NCI-H2171 treated with DMSO at 0.1 percent for 48 hours (cell line): ENCODE results near the gene TRMT11.
"Not testable (repeated sequence)": the region's sequence is repeated elsewhere in the genome, so short reads cannot be mapped to it uniquely, and the experiment has no call there.

Source experiments
- DNase-seq: peaks from one replicate; lab custom pipeline; 2025; lab: John Stamatoyannopoulos, UW

Gene TRMT11

GRCh38 chr6:126047648-126048047 is 61.3 kb downstream of the TRMT11 start:
- no peak for DNase-seq

GRCh38 chr6:126048635-126049034 is 62.3 kb downstream of the TRMT11 start:
- DNase-seq, result no peak

GRCh38 chr6:126050795-126051194 is 64.5 kb downstream of the TRMT11 start:
- DNase-seq, result no peak

DNA sequence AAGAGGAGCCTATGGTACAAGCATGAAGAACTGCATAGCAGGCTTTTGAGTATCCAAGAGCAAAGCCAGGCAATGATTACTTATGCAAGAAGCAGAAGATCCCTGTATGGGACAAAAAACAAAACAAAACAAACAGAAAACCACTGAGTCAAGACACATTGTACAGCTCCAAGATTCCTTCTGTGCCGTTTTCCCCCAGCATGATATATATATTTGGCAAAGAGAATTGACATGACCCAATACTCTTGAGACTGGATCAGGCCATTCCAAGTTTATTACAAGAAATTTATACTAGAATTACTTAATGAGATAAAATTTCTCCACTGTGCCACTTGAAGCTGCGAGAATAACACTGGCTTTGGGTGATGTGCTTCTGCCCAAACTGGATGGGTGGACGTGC is 65.5 kb downstream of the TRMT11 start:
- no peak for DNase-seq

DNA sequence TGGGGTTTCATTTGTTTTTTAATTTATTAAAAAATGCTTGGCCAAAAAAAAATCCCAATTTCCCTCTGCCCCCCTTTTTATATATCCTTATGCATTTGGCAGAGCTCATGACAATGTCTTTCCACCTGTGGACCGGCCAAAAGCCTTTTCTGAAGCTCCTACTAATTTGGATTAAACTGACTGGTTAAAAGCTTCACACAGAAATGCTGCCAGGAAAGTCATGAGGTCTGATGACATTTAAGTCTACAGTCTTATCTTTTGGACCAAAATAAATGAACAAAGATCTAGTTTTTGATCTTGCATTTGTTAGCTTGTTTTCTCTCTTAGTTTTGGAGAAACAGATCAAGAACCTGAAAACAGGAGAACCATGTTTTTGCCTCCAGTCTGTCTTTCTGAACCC is 66.1 kb downstream of the TRMT11 start:
- no peak for DNase-seq

- peak; percentile 15 for DNase-seq
These were observed 67.9 kb downstream of the TRMT11 start for GRCh38 chr6:126054258-126054702.

DNA sequence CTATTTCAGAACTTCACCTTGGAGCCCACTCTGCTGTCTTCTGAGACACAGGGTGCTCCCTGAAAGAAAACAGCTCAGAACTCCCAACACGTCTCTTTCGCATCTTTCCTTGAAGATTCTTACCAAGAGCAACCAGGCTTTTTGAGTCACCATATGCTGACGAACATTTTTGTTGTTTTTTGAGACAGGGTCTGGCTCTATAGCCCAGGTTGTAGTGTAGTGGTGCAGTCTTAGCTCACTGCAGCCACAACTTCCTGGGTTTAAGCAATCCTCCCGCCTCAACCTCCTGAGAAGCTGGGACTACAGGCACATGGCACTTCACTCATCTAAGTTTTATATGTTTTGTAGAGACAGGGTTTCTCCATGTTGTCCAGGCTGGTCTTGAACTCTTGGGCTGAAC is 68.5 kb downstream of the TRMT11 start:
- DNase-seq, result no peak

- DNase-seq, result no peak
These were observed 69.1 kb downstream of the TRMT11 start for GRCh38 chr6:126055449-126055848.

GRCh38 chr6:126056355-126057004 is 70.1 kb downstream of the TRMT11 start:
- DNase-seq, result no peak

DNA sequence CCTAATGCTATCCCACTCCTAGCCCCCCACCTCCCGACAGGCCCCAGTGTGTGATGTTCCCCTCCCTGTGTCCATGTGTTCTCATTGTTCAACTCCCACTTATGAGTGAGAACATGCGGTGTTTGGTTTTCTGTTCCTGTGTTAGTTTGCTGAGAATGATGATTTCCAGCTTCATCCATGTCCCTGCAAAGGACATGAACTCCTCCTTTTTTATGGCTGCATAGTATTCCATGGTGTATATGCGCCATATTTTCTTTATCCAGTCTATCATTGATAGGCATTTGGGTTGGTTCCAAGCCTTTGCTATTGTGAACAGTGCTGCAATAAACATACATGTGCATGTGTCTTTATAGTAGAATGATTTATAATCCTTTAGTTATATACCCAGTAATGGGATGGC is 71.7 kb downstream of the TRMT11 start:
- not testable (repeated sequence) for DNase-seq

DNA sequence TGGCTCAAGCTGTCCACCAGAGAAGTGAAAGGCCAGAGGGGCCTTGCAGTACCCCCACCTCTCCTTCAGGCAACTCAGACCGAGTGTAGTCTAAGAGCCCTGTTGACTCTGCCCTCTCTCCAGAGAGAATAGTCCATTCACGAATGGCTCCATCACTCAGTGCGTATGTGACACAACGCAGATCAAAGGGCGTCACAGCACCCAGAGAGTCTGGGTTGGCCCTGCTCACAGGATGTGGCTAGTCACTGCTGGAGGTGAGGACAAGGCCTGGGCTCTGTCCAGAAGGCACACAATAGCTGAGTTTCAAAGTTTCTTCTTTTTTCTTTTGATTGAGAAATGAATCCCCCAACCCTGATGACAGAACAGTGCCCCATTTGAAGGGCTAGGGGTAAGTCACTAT is 74.1 kb downstream of the TRMT11 start:
- DNase-seq, result no peak

DNA sequence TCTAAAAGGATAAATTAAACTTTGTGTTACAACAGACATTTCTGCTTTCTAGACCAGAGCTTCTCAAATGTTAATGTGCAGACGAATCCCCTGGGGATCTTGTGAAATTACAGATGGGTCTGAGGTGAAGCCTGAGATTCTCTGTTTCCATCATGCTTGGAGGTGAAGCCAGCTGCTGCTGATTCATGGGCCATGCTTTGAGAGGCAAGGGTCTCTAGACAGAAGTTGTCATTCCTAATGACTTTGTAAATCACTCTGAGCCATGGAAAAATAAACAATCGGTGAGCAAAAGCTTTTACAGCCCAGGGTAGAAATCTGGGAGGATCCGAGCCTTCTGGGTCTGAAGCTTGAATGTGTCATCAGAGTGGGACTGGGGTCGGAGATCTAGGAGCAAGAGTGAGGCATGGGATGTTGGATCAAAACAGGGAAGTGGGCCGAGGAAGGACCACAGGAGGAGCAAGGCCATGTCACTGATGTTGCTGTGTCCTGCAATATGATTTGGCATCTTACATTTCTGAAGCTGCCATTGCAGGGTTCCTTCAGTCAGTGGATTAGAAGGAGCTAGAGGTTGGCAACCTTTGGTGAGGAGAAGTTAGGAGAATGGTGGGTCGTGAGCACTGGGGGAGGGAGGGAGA is 77.3 kb downstream of the TRMT11 start:
- peak; percentile 90 for DNase-seq

GRCh38 chr6:126064257-126064747 is 78.0 kb downstream of the TRMT11 start:
- no peak for DNase-seq

- no peak for DNase-seq
These were observed 78.5 kb downstream of the TRMT11 start for GRCh38 chr6:126064748-126065401.

DNA sequence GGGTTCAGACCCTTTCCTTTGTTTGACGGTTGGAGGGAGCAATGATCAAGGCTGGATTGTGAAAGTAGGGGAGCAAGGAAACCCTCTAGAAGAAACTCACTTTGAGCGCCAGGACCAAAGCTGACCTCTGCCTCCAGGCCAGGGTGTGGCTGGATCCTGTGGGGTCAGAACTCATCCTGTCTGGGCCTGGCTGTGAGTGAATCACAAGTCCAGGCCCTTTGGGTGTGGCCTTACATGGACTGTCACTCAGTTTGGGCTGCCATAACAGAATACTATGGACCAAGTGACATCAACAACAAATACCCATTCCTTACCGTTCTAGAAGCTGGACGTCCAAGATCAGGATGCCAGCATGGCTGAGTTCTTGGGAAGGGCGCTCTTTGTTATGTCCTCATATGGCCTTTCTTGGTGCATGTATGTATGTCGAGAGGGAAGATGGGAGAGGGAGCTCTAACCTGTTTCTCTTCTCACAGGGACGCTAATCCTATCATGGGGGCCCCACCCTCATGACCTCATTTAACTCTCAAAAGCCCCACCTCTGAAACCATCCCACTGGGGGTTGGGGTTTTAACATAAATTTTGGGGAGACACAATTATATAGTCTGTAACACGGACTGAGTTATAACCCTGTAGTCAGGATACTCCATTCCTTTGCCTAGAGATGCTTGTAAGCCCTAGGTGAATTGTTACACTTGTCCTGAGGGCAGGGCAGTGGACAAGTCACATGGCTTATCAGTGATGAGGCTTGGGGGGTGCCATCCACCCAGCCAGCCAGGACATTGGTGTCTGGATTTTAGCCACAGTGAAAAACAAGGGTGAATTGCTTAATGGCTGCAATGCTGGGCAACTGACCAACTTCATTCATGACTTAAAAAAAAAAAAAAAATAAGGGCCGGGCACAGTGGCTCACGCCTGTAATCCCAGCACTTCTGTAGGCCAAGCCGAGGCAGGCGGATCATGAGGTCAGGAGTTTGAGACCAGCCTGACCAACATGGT is 80.0 kb downstream of the TRMT11 start:
- DNase-seq, result no peak

DNA sequence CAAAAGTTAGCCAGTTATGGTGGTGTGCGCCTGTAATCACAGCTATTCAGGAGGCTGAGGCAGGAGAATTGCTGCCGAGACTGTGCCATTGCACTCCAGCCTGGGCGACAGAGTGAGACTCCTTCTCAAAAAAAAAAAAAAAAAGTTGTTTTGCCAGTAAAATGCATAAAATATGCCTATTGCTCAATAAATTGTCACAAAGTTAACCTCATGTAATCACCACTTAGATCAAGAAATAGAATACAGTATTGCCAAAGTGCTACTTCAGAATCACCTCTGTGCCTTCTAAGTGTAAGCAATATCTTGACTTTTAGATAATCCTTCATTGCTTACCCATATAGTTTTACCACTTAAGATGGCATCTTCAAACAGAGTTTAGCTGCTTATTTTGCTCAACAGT is 80.7 kb downstream of the TRMT11 start:
- DNase-seq, result no peak

DNA sequence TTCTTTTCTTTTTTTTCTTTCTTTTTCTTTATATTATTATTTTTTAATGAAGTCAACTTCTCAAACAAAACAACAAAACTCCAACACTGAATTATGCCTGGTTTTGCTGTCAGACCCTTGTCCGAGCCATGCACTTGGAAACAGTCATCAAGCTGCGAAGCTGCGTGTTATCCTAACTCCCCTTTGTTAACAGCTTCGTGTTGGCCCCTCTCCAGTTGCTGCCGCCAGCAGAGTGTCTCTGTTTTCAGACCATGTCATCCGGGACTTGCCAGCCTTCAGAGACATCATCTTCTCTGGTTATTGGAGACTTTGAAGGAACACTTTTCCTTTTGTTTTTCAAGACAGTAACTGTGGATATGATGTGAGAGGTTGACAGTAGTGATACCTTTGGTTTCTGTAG is 83.1 kb downstream of the TRMT11 start:
- no peak for DNase-seq

DNA sequence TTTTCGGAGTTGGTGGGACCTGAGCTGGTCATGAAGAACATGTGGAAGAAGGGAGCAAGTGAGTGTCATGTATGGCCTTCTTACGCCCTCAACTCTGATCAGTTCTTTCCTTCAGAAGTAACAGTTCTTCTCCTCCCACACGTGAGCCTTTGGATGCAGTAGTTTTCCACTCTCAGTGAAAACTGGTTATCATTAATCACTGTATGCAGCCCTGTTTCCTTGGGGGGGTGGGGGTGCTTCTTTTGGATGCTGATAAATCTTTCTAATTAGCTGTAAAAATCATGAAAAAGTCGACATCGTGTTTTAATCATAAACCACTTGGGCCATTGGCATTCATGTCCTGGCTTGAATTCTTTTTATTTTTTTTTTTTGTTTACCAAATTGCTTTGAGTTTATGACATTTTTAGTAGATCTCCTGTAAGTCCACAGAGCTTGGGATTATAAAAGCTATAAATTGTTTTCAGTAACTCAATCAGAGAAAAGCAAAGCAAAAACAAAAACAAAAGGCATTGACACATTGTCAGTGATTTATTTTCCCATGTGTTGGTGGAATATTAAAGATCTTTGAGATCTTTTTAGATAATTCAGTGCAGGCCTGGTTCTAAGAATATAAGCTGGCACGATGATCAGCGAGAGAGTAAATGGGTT is 84.8 kb downstream of the TRMT11 start:
- DNase-seq, result no peak

DNA sequence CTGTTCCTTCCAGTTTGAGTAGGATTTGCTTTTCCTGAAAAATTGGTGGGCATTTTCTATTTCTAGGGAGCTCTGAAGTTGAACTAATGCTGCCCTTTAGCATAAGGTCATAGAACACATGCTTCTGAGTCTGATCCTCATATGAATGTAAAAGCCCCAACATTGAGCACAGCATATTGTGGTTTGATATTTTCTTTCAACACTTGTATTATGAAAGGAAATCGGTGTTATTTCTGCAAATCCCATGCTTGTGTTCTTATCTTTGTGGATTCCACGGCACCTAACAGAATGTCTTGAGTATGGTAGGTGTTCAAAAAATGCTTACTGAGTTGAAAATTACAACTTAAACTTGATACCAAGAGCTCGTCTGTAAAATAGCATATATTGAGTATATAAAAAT is 85.8 kb downstream of the TRMT11 start:
- DNase-seq, result no peak

DNA sequence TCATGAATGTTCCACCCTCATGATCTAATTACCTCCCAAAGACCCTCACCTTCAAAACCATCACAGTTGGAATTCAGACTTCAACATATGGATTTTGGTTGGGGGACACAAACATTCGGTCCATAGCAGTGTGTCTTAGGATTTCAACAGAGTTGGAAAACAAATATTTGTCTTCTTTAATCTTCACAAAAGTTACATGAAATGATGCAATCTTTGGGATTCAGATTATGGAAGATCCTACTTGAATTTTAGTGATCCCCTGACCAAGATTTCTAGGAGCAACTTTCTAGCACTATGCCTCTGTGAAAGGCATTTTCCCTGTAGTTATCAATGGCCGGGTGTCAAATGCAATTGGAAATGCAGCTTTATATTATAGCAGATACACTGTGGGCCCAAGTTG is 86.5 kb downstream of the TRMT11 start:
- no peak for DNase-seq

GRCh38 chr6:126075335-126076071 is 89.2 kb downstream of the TRMT11 start:
- no peak for DNase-seq
